Cardiac septum (tissue), 1 donor: ENCODE measurements around the gene TOPAZ1. TPM values are rescaled to one million over a fixed set of nuclear protein-coding genes. Genes with fewer than 3 reads are reported as not detected.
A peak's percentile ranks its signal among the peaks of the same experiment; 100 is the strongest.
"Not testable (repeated sequence)": the region's sequence is repeated elsewhere in the genome, so short reads cannot be mapped to it uniquely, and the experiment has no call there.

Experiments
- DNase-seq: peaks from one replicate; pipeline ENCODE4 v3.0.0-alpha.2; 2020; ENCODE audit warnings: low spot score
- intact Hi-C: fragments of 100-400 bp; cut with DNase I; formaldehyde crosslinking; loops from one replicate; pipeline ENCODE4 v1.14.0; 2022
- total RNA-seq: library from RNA; stranded (reverse); fragmentation: NEBNext Ultra II Directional; extraction: Animal tissue kit (Norgen Biotek cat#: 25700); gene quantifications from one replicate; pipeline ENCODE4 v1.2.1, GENCODE V29; 2021
- donor health status: DM: no; HTN: no; CAD: no.

Gene TOPAZ1
- total RNA-seq, 1 donor from 2014 or later = not detected

DNA sequence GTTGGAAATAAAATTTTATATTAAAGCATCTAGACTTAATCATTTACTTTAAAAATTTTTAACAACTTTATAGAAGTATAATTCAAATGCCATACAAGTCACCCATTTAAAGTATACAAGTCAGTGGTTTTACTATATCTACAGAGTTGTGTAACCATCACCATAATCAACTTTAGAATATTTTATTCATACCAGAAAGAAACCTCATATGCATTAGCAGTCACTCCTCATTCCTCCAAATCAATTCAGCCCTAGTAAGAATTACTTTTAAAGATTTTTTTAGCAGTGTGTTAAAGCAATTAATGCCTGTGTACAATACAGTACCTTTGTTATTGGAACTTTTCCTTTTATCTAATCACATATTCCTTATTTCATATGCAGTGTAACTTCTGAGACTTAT, 82.9 kb downstream of the TOPAZ1 start:
- intact Hi-C loops = no loop called here
- no peak for DNase-seq

DNA sequence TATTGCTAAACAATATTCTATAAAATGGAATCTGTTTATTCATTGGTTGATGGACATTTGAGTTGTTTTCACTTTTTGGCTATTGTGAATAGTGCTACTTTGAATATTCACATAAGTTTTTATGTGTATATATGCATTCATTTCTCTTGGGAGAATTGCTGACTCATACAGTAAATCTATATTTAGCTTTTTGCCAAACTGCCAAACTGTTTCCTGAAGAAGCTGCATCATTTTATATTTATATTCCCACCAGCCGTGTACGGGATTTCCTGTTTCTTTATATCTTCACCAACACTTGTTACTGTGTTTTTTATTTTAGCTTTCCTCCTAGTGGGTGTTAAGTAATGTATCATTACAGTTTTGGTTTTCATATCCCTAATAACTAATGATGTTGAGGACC, 84.3 kb downstream of the TOPAZ1 start:
- intact Hi-C loops = no loop called here
- no peak for DNase-seq

DNA sequence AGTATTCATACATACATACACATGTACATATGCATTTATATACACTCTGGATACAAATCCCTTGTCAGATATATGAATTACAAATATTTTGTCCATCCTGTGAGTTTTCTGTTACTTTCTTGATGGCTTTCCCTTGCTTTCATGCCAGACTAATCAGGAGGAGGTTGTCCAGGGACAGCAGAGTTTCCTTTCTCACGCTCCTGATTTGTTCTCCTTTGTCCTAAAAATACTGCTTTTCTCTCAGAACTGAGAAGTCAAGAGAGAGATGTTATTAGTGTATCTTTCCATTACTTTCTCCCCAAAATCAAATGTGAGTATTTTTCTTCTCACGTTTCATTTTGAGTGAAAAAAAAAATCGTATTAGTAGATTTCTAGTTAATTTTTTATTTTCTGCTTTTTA, 84.8 kb downstream of the TOPAZ1 start:
- DNase-seq = no peak
- intact Hi-C loops = no loop called here

DNA sequence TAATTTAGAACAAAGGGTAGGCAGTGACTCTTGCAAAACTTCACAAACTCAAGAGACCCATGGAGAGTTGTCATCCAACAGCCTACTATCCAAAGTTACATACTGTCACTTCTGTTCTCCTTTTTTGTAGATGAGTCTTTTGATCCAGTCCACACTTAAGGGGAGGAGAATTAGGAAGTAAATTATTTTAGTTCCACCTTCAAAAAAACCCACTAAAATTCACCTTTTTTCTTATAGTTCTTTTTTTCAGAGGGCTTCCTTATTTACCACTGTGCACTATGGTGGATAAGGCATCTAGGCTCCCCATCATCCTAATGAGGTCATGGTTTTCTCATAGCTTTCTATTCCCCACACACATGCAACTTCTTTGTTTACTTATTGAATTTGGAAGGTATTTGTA, 88.3 kb downstream of the TOPAZ1 start:
- intact Hi-C loops = no loop called here

DNA sequence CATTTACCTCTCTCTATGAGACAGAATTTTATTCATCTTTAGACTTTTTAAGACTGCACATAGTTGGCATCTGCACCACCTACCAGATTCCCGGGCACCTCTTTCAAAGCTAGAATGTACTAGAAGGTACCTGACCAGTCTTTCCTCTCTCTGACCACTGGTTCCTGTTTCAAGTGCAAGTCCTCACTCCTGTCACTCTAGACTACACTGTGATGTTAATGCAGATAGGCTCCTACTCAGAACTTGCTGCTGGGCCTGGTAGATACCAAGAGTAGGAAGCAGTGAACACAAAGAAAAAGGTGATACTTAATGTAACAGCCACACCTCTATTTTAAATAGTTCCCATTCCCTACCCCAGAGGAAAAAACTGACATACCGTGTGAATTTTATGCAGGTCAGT, 88.8 kb downstream of the TOPAZ1 start:
- no peak for DNase-seq
- intact Hi-C loops = no loop called here

More for the DNA sequence above, 88.3 kb downstream of the TOPAZ1 start:
- no peak for DNase-seq

DNA sequence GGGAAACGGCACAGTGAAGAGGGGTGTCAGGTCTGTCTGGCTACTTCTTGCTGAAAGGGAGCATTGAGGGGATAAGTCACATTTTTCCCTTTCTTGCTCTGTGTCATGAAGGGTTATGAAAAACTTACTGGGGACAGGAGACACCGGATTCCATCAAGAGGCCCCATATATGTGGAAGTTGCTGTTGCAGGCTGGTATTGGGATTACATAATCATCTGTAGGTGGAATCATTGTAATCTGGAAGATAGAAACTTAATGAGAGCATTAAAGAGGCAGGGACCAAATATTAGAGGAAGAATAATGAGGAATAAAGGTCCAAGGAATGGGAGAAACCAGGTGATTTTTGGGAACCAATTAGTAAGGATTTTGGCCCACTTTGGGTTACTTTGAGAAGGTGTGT, 92.6 kb downstream of the TOPAZ1 start:
- intact Hi-C loops = no loop called here
- DNase-seq = no peak

DNA sequence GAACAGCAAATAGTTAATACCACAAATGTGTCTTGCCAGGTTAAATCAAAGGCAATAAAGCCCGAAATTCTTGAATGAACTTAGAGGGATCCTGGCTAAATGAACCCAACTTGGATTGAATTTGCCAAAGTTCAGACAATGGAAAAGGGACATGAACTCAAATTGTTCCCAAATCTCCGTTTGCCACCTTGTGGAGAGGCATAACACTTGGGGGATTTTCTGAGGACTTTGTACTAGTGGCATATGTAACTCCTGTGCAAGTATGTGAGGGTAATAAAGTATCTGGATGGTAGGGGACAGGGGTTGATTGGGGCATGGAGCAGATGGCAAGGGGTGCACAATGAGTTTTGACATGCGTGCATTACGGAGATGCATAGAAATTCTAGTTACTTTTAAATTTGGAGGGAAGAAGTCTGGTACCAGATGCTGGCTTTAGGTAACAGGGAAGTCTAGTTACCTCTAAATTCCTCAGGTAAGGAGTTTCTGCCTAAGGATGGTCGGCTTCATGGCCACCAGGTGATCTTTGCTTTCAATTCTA, 95.6 kb downstream of the TOPAZ1 start:
- no peak for DNase-seq
- intact Hi-C loops = loop anchor here (5.0 kb wide), 2 partner anchors 175 to 425 kb away; partner anchors contain the start of genes KIAA1143 and KIF15

DNA sequence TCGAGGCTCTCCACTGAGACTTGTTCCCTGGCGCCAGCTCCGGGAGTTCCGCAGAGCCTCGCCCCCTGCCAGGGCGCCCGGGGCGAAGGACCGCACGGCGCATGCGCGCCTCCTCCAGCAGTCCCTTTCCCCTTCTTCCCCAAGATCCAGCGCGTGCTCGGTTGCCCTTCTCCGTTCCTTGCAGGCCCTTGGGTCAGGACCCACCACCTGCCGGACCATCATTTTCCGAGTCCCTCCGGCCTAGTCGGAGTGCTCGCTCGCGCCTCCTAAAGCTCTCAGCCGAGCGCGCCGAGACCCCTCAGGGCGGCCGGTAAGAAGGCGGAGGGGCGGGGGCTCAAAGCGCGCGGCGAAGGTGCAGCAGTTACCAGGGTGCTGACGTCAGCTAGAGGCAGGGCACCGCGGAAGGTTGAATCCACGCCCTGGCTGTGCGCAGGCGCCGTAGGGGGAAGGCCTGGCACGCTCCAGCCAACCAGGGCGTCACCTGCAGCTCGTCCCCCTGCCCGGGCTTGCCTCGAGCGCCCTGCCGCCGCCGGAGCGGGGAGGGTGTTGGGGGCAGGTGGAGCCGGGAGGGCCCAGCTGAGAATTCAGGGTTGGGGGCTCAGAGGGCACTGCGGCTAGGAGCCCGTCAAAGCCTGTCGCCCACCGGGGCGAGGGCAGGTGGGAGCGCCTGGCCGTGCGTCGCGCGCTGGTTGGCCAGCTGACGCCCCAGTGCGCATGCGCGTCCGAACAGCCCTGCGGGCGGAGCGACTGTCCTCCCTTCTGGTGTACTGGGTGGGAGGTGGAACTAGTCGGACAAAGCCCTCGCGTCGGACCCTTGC, 96.5 kb downstream of the TOPAZ1 start, which contains the start of gene TCAIM:
TSS of gene TCAIM (plus strand) at position 757 of the 818 bp plus-strand sequence. CDS start 16,017 bp downstream, outside the sequence.
- intact Hi-C loops = loop anchor here (2.0 to 5.0 kb wide), 3 partner anchors 101 to 424 kb away; partner anchors contain the start of genes KIAA1143 and KIF15
- peak; percentile 99 for DNase-seq

DNA sequence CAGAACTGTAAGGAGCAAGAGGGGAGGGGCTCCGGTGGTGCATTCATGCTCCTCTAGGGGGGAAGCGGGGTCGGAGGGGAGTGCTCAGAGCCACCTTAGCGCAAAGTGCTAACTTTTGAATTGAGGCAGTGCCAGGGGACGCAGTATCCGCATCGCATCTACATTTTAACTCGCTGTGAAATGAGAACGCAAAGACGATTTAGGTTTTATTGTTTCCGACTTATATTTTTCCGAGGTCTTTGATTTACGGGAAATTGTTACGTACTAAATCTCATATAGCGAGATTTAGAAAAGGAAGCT, 97.1 kb downstream of the TOPAZ1 start:
- DNase-seq = no peak
- intact Hi-C loops = loop anchor here (2.0 to 5.0 kb wide), 3 partner anchors 100 to 424 kb away; partner anchors contain the start of genes KIAA1143 and KIF15

DNA sequence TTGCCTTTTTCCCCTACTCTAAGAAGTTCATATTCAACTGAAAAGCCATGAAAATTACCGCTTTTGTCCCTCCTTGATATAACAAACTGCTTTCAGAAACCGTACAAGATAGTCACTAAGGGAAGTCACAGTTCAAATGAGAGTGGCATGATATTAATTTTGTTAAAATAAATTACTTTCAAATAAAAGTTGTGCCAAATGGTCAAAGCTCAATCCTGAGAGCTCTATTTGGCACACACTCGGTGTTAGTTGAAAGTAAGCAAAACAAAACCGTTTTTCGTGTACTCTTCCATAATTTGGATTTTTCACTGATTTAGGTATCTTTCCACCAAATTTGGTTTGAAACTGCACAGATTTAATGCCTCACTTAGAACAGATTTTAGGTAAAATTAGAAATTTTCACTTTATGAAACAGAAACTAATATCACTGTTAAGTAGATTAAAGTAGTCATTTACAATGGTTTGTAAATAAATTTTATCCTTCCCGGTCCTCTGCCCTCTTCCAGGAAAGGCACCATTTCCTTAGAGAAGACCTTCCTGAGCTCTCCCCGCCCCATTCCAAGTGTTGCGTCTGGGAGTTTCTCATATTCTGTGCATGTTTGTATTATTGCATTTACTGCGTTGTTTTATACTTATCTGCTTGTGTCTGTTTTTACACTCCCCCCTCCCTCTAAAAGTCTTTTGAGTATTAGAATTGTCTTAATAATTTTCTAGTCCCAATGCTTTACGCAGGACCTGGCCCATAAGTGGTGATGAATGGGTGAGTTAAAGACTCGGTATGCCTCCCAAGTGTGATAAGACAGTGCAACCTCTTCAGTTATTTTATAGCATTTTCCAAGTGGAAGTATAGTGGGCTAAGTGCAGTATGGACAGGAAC, 97.7 kb downstream of the TOPAZ1 start:
- no peak for DNase-seq
- intact Hi-C loops = loop anchor here (2.0 to 5.0 kb wide), 3 partner anchors 99 to 423 kb away; partner anchors contain the start of genes KIAA1143 and KIF15

DNA sequence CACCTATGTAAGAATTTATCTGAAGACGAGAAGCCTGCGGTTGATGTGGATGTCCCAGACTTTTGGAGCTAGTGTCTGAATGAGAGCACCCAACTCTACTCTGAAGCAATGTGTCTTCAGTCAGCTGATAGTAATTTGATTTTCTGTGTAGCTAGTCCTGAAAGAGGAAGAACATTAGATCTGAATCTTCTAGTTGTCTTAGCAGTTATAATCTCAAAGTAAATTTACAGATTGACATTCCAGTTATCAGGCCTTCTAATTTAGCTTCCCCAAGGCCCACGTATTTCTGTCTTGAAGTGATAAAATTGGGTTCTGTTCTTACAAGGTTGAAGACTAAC, 98.3 kb downstream of the TOPAZ1 start:
- intact Hi-C loops = no loop called here
- DNase-seq = no peak

DNA sequence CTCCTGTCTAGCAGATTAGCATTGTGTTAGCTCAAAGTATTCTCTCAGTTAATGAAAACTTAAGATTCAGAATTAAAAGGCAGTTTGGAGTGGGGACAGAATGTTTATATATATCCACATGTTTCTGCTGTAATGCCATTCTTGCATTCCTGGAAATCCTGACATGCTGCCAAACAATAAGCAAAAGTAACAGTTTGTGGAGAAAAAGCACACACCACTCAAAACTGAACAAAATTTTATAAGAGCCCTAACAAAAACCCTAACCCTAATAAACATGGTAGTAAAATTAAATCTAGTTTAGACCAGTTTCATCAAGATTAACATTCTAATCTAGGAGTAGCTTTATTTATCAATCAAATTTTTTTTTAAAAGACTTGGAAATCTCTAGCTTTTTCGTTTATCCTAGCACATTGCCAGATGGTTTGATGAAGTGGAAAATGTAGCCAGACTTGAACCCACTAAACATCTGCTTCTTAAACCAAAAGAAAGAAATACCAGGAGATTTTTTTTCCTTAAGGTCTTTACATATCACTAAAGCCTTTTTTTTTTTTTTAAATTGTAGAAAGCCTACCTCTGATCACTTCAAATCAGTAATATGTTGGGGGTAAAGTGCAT, 100.6 kb downstream of the TOPAZ1 start:
- intact Hi-C loops = no loop called here

DNA sequence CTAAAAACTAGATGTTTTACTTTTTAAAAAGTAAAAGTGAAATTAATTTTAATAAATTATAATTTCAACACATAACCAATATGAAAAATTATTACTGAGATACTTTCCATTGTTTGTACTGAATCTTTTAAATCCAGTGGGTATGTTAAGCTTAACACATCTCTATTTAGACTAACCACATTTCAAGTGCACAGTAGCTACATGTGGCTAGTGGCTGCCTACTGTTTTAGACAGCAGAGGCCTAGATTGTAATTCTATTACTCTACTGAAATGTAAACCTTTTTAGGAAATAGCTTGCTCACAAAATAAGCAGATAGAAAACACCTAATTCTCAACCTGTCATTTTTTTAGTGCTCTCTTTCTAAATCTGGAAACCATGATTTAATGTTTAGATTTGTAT, 101.7 kb downstream of the TOPAZ1 start:
- DNase-seq = no peak
- intact Hi-C loops = no loop called here

More for the DNA sequence above, 100.6 kb downstream of the TOPAZ1 start:
- DNase-seq = no peak

DNA sequence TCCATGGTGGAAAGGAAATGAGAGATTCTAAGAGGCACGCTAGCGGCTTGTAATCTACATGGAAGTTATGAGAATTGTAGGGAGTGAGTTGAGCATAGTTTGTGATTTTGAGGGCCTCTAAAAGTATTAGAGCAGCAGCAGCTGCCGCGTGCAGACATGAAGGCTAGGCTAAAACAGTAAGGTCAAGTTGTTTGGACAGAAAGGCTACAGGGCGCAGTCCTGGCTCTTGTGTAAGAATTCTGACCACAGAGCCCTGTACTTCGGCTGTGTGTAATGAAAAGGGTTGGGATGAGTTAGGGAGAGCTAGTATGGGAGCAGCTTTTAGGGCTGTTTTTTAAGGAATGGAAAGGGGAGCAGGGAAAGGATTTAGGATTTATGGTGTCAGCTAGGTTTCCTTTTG, 104.9 kb downstream of the TOPAZ1 start:
- DNase-seq, intact Hi-C loops: not testable (repeated sequence)

DNA sequence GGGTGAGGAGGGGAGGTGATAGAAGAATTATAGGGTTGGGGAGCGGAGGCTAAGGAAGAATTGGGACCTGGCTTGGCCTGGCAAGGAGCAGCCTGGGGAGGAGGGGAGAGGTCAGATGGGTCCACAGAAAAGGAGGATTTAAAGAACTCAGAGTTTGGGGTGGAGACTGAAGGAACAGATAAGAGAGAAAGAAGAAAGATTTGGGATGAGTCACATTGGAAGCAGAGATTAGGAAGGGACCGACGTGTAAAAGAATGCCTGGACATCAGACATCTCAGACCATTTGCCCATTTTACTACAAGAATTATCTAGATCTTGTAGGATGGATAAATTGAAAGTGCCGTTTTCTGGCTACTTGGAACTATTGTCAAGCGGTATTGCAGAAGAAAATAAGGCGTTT, 107.3 kb downstream of the TOPAZ1 start:
- intact Hi-C loops = no loop called here
- DNase-seq = no peak

DNA sequence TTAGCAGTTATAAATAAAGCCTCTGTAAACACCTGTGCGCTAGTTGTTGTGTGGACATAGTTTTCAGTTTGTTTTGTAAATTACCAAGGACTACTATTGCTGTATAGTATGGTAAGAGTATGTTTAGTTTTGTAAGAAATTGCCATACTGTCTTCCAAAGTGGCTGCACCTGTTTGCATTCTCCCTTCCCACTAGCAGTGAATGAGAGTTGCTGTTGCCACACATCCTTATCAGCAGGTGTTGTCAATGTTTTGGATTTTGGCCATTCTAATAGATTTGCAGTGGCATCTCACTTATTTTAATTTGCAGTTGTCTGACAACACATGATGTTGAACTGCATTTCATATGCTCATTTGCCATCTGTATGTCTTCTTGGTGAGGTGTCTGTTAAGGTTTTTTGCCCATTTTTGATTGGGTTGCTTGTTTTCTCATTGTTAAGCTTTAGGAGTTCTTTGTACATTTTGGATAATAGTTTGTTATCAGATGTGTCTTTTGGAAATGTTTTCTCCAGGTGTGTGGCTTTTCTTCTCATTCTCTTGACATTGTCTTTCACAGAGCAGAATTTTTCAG, 111.8 kb downstream of the TOPAZ1 start:
- no peak for DNase-seq
- intact Hi-C loops = no loop called here

DNA sequence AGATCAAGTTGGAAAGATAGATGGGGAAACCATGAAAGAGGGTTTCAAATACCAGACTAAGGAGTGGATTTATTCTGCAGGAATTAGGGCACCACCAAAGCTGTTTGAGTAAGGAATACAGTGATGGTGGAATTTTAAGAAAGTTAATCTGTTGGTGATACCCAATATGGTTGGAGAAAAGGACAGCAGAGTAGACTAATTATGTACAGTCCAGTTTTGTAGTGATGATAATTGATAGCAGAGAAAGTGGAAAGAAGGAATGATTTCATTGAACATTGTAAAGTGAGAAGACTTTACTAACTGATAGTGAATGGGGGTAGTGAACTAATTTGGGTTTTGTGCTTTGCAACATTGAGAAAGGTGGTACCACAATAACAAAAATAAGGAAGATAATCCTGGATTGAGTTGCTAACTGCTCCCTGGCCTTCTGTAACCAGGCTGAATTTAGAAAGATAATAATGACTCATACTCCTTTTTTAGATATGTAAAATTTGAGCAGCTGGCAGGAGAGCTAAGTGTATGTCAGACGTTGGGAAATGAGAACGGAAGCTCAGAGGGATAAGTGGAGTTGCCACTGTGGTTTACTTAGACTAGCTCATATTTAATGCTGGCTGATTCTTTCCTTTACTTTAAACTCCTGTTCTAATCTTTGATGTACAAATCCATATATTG, 113.8 kb downstream of the TOPAZ1 start:
- intact Hi-C loops = no loop called here
- DNase-seq = no peak

DNA sequence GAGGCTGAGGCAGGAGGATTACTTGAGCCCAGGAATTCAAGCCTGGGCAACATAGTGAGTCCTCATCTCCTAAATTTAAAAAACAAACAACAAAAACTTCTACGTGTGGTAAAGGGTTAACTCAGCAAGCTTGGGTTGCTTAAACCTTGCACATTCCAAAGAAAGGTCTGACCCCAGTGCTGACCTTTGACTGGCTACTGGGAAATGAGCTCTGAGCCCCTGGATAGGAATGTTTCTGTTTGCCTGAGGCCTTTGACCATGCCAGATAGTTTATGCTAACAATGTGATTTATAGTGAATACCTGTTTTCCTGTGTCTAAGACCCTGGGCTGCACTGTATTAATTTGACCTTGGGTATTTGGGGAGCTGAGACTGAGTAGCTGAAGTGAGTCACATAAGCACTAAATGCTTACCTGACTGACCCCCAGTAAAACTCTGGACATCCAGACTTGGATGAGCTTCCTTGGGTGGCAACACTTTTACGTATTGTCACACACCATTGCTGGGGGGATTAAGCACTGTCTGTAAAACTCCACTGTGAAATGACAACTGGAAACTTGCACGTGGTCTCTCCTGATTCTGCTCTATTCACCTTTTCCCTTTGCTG, 117.6 kb downstream of the TOPAZ1 start:
- no peak for DNase-seq
- intact Hi-C loops = no loop called here

DNA sequence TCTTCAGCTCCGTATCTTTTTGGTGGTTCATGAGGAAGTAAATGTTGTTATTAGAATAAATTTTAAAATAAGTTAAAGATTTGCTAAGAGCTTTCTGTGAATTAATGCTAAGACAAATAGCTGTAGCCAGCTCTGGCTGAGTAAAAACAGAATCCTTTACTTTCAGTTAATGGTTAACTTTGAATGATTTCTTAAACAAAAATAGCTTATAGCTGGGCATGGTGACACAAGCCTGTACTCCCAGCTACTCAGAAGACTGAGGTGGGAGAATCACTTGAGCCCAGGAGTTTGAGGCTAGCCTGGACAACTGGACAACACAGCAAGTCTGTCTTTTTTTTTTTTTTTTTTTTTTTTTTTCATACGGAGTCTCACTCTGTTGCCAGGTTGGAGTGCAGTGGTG, 121.9 kb downstream of the TOPAZ1 start:
- DNase-seq = no peak
- intact Hi-C loops = no loop called here
